GM12873 (cell line): ENCODE results near the gene SV2C.

Experiments used
- TF ChIP-seq, protein P1 (sequence below): IDR thresholded peaks from 2 replicates; pipeline ENCODE4 v1.5.1; 2012; ENCODE audit warnings: low read depth, mild to moderate bottlenecking, moderate library complexity, low read length, control low read depth; ENCODE audit not compliant: insufficient read depth; ENCODE audit errors: missing control alignments

Gene SV2C

GRCh38 chr5:76380346-76381066 lies 297.3 kb downstream of the SV2C start:
- TF ChIP-seq, protein P1, sequence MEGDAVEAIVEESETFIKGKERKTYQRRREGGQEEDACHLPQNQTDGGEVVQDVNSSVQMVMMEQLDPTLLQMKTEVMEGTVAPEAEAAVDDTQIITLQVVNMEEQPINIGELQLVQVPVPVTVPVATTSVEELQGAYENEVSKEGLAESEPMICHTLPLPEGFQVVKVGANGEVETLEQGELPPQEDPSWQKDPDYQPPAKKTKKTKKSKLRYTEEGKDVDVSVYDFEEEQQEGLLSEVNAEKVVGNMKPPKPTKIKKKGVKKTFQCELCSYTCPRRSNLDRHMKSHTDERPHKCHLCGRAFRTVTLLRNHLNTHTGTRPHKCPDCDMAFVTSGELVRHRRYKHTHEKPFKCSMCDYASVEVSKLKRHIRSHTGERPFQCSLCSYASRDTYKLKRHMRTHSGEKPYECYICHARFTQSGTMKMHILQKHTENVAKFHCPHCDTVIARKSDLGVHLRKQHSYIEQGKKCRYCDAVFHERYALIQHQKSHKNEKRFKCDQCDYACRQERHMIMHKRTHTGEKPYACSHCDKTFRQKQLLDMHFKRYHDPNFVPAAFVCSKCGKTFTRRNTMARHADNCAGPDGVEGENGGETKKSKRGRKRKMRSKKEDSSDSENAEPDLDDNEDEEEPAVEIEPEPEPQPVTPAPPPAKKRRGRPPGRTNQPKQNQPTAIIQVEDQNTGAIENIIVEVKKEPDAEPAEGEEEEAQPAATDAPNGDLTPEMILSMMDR: no peak

DNA sequence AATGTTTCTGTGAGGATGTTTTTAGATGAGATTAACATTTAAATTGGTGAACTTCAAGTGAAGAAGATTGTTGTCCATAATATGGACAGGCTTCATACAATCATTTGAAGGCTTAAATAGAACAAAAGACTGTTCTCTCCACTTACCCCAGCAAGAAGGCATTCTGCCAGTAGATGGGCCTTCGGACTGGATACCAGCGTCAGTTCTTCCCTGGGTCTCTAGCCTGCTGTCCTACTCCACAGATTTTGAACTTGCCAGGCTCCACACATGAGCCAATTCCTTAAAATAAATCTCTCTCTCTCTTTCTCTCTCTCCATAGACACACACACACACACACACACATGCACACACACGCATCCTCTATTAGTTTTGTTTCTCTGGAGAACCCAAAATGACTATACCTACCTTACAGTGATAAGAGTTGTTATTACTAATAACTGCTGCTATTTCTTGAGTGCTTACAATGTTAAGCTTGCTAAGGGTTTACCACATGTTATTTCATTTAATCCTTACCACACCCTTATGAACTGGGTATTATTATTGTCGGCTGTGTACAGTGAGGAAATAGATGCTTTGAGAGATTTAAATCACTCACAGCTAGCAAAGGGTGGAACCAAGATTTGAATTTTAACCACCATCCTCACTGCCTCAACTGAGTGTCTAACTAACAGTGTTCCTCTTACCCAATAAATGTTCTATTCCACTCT lies 300.1 kb downstream of the SV2C start:
- TF ChIP-seq, protein P1: no peak

GRCh38 chr5:76384189-76384588 lies 301.0 kb downstream of the SV2C start:
- TF ChIP-seq, protein P1: no peak

DNA sequence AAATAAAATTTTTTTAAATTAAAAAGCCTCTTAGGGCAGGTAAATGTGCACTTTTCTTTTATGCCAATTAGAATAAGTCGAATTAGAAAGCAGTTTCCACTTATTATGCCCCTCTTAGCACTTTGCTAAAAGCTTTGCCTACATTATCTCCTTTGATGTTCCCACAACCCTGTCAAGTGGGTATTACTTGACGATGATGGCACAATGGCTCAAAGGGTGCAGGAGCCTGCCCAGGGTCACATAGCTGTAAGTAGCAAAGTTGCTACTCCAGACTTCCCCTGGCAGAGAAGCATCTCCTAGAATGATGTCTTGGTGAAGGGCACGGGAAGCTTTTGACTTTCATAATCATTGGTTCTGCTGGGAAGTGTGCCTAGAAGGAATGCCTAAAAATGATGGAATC lies 301.5 kb downstream of the SV2C start:
- TF ChIP-seq, protein P1: no peak

- TF ChIP-seq, protein P1: no peak
Measured at GRCh38 chr5:76385540-76385939, 302.4 kb downstream of the SV2C start.

DNA sequence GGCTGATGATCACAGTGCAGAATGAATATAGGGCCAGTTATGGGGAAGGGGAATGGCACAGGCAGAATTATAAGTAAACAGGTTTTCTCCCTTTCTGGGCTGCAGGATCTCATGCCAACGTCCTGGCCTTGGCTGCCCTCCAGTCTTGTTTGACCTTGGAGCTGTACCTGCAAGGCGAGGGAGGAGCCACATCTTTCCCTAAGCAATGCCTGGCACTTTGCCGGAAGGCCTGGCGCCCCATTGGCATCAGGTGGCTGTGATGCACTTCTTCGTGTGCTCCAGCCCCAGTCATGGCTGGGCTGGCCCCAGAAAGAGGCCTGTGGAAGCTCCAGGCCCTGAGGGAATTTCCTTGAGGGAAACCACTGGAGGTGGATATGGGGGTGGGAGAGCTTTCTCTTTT lies 303.2 kb downstream of the SV2C start:
- TF ChIP-seq, protein P1: no peak

GRCh38 chr5:76388236-76388635 lies 305.1 kb downstream of the SV2C start:
- TF ChIP-seq, protein P1: no peak
